Neural cell (in vitro differentiated cells): ENCODE data around the gene BLOC1S5.

ENCODE experiments used
- CTCF ChIP-seq: fragments of 450-650 bp; IDR thresholded peaks from 2 replicates; pipeline ENCODE4 v1.5.1; 2014; ENCODE audit warnings: antibody characterized with exemption, mild to moderate bottlenecking, moderate library complexity; ENCODE audit not compliant: poor library complexity, severe bottlenecking
- EP300 ChIP-seq: fragments of 450-650 bp; conservative IDR thresholded peaks from 2 replicates; pipeline ENCODE4 v1.6.1; 2014; ENCODE audit warnings: antibody characterized with exemption, mild to moderate bottlenecking, moderate library complexity; ENCODE audit not compliant: poor library complexity, severe bottlenecking
- EZH2 ChIP-seq: fragments of 200-600, 300-800 bp; shearing (Covaris generic), sonication (generic); IDR thresholded peaks from 2 replicates; pipeline ENCODE4 v1.6.1; 2014; ENCODE audit warnings: antibody characterized with exemption, low read length, borderline replicate concordance, mild to moderate bottlenecking; ENCODE audit not compliant: insufficient read depth, poor library complexity, severe bottlenecking
- POLR2AphosphoS5 ChIP-seq: IDR thresholded peaks from 2 replicates; pipeline ENCODE4 v1.6.1; 2012
- SMC3 ChIP-seq: fragments of 450-650 bp; conservative IDR thresholded peaks from 2 replicates; pipeline ENCODE4 v1.6.1; 2014; ENCODE audit warnings: antibody characterized with exemption, mild to moderate bottlenecking, moderate library complexity; ENCODE audit not compliant: poor library complexity
- TAF1 ChIP-seq: IDR thresholded peaks from 2 replicates; pipeline ENCODE4 v1.6.1; 2012; ENCODE audit warnings: low read depth

GRCh38 chr6:7991536-7991935 is 72.7 kb downstream of the BLOC1S5 start:
- TF ChIP-seq TAF1: no peak
- TF ChIP-seq EP300: no peak
- TF ChIP-seq CTCF: no peak
- TF ChIP-seq EZH2: no peak
- TF ChIP-seq SMC3: no peak
- no peak for TF ChIP-seq POLR2AphosphoS5
